Hypothalamus (tissue), 51 donors: Measurements from ENCODE around the gene WDR76.
"Not testable (repeated sequence)": the region's sequence is repeated elsewhere in the genome, so short reads cannot be mapped to it uniquely, and the experiment has no call there.

Experiments
- DNase-seq, 51 donors: peaks; one replicate each; lab custom pipeline; 2025; lab: John Stamatoyannopoulos, UW

Gene WDR76

DNA sequence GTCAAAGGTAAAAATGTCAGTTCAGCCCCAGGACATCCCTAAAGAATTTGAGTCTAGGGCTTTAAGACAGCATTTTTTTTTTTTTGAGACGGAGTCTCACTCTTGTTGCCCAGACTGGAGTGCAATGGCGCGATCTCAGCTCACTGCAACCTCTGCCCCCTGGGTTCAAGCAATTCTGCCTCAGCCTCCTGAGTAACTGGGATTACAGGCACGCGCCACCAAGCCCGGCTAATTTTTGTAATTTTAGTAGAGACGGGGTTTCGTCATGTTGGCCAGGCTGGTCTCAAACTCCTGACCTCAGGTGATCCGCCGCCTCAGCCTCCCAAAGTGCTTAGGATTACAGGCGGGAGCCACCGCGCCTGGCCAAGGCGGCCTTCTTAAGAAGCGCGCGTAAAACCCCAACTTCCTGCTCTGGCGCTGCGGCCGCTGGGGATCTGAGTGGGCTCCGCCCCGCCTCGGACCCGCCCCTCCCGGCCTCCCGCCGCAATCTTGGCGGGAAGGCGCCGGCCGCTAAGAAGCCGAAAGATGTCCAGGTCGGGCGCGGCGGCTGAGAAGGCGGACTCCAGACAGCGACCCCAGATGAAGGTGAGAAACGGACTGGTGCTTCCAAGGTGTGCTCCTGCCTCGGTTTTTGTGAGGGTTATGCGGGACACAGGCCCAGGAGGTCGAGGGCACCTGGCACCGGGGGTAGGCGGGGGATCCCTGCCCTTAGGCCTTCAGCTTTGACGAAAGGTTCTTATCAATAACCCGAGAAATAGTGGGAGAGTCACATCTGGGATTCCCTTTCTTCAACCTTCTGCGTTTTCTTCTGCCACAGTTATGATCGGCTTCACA is at the start of gene WDR76:
TSS of gene WDR76 (plus strand) at position 495 of the 834 bp plus-strand sequence. CDS start at position 526, 31 bp downstream.
- DNase-seq, result peak in 40 of 51 donors; percentile 3 to 54 (median 26)

DNA sequence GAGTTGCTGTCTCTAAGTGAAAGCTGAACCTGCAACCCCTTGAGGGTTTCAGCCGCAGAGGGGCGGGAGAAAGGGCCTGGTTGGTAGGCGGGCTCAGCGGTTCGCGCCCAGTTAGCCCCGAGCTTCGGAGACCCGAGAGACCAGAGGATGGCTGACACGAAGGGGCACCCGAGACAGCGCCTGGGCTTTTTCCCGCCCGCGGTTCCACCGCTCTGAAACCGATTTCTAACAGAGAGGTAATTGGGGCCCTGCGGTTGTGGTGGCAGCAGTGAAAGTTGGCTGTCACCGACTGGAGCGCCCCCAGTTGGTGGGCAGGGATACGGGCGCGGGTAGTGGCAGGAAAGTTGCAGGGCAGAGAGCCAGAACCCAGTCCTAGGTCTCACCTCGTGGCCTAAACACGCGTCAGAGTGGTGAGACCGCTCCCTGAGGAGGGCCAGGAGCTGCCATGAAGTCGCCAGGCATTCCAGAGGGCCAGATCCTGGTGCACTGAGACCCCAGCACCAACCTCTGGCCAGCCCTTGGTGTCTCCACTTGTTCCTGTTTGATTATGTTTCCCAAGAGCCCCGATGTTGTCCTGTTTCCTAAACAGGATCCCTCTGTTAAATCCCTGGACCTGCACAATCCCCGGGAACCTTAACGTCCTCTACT is 49.4 kb upstream of the WDR76 start:
- DNase-seq, result peak in 44 of 51 donors; percentile 22 to 77 (median 57)

DNA sequence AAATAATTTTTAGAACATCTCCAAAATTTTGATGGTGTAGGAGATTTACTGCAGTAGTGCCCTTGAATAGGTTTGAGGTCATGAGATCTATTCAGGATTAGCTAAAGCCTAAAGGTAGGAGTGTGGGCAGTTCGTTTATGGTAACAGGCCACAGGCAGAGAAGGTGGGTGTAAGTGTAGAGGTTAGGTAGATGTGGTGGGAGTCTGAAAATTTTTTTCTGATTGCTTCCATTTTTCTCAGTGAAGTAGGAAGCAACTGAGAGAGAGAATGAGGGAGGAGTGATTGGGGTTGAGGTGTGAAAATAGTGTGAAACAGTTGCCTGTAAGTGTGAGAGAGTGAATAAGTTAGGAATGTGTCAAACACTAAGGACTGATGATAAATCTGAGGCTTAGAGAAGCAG is 47.8 kb upstream of the WDR76 start:
- DNase-seq, result no peak

DNA sequence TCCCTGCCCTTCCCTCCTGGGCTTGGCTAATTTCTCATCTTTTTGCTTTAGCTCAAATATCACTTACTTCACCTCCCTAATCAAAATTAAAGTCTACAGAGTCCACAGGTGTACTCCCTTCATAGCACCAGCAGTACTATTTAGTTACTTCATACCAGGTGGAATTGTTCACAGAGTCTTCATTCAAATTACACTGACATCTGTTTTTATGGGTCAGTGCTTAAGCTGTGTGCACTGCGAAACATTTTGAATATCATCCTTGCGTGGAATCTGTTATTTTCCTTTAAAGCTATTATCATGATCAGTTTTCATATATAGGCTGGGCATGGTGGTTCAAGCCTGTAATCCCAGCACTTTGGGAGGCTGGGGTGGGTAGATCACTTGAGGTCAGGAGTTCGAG is 37.4 kb upstream of the WDR76 start:
- DNase-seq, result no peak

DNA sequence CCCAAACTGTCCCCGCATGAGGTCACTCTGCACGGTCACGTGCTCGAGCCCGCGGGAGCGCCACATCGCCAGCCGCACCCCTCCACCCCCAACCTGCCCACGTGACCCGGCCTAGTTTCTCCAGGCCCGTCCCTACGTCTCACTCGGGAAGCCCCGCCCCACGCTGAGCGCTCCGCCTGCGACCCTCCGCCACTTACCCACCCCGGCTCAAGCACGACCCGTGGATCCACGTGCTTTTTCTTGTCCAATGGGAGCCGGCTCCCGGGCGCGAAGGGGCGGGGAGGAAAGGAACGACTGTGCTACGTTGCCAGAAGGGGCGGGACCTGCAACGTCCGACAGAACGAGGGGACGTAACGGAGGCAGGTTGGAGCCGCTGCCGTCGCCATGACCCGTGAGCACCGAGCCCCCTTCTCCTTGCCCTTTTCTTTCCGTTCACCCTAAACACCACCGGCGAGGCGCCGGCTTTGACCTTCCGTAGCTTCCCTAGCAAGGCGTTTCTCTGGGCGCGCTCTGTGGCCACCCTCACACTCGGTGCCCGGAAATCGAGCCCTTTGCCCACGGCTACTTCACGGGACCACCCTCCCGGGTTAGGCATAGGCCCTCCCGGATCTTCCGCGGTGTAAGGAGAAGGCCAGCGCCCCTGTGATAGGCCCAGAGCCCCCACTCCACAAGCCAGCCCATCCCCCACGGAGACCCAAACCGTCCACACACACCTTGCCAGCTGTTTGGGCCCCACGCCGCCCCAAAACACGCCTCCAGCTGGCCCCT is 34.6 kb upstream of the WDR76 start, which contains the start of gene SERF2:
TSS of gene SERF2 (plus strand) at position 328 of the 768 bp plus-strand sequence. CDS start at position 385, 57 bp downstream.
- peak; percentile 93 to 100 (median 100) for DNase-seq

DNA sequence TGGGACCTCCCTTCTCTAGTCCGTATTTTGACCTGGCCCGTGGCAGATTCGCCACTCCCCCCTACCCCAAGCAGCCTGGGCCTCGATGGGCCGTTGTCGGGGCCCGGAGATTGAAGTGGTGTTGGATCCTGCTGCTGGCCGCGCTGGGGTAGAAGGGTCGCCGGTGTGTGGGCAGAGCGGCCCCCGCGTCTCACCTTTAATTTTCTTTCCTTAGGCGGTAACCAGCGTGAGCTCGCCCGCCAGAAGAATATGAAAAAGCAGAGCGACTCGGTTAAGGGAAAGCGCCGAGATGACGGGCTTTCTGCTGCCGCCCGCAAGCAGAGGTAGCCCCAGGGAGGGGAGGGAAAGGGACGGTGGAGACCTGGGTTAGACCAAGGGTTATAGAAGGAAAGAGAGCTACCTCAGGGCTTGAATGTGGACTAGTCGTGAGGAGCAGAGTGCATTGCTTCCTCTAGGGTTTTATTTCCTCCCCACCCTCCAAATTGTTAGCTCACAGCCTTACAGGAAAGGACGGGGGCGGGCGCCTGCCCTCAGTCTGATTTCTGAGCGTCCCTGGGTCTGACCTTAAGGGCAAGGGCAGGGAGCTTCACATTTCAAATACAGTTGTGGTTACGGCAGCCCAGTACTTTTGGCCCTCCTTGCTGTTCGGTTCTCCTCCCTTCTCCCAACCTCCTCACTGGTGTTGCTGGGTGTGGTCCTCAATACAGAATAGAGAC is 33.9 kb upstream of the WDR76 start:
- peak in 2 of 51 donors; percentile 4 to 50 for DNase-seq

DNA sequence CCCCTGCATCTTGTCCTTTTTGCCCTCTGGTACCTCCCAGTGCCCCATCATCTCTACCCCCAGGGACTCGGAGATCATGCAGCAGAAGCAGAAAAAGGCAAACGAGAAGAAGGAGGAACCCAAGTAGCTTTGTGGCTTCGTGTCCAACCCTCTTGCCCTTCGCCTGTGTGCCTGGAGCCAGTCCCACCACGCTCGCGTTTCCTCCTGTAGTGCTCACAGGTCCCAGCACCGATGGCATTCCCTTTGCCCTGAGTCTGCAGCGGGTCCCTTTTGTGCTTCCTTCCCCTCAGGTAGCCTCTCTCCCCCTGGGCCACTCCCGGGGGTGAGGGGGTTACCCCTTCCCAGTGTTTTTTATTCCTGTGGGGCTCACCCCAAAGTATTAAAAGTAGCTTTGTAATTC is 33.2 kb upstream of the WDR76 start:
- peak in 1 of 51 donors; percentile 7 for DNase-seq

DNA sequence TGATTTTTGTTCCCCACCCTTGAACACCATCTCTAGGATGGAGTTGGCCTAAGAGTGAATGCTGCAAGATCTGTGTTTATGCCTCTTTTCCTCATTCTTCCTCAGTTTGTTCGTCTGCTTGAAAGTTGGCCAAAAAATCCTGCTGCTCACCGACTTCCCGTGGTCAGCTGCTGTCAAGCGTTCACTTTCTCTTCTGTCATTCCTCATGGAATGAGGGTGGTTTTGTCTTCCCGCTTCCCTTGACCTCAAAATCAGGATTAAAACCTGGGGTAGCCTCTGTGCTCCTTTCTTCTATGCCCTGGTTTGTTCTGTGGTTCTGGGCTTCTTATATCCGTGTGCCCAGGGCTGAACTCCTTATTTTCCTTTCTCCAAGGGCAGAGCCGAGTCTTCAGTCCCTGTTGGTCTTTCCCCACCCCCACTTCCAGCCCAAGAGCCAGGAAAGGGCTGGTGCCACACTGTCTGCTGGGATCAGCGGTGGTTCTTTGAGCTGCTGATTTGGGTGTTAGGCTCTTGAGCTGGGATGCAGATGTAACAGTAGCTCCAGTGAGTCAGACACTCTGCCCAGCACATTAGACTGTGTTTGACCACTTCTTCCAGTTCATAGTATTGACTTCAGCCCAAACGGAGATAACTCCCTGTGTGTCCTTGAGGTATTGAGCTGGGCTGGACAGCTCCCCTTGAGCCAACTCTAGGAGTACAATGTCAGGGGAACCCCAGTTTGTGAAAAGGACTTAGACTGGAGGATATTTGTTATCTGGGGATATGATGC is 32.3 kb upstream of the WDR76 start:
- no peak for DNase-seq

DNA sequence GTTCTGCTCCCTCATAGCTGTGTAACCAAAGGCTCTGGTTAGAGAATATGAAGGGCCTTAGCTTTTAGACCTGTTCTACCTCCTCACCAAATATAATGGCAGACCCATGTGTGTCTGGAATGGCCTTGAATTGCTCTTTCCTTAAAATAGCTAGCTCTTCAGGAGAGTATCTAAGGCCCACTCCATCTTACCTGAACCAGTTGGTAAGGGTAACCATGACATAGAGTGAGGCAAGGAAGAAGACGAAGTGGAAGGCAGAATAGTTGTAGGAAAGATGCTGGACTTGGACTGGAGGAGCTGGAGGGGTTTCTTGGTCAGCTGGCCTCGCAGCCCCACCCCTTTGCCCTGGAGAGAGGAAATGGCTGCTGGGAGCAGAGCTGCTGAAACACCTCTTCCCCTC is 31.6 kb upstream of the WDR76 start:
- DNase-seq, result no peak

DNA sequence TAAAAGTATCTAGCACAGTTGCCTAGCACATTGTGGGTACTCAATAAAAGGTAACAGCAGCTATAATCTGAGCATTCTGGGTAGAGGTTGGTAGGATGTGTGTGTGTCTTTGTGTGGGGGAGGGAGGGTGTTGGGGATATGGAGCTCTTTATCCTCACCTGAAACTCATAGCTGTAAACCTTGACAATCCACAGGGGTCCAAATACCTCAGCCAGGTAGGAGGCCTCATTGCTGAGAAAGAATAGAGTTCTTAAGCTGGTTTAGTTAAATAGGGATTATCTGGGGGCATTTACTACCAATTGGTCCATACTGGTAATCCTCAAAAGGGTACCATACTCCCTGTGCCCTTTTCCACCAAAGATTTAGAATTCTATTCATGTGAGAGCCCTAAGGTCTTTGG is 30.8 kb upstream of the WDR76 start:
- no peak for DNase-seq

DNA sequence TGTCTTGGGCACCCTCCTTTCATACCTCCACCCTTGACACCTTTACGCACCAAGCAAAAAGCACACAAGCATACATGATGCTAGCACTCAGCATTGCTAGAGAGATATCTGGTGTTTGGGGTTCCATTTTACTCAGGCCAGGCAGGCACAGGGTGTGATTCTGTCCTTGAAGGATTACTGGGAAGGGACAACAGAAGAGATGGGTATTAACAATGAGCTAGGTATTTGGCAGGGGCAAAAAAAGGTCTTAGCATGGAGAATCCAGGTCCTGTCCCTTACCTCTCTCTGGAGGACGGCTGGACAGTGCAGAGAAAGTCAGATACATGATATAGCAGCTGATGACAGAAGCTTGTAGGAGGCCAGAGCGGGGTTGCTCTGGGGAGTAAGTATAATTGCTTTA is 30.2 kb upstream of the WDR76 start:
- DNase-seq, result no peak

DNA sequence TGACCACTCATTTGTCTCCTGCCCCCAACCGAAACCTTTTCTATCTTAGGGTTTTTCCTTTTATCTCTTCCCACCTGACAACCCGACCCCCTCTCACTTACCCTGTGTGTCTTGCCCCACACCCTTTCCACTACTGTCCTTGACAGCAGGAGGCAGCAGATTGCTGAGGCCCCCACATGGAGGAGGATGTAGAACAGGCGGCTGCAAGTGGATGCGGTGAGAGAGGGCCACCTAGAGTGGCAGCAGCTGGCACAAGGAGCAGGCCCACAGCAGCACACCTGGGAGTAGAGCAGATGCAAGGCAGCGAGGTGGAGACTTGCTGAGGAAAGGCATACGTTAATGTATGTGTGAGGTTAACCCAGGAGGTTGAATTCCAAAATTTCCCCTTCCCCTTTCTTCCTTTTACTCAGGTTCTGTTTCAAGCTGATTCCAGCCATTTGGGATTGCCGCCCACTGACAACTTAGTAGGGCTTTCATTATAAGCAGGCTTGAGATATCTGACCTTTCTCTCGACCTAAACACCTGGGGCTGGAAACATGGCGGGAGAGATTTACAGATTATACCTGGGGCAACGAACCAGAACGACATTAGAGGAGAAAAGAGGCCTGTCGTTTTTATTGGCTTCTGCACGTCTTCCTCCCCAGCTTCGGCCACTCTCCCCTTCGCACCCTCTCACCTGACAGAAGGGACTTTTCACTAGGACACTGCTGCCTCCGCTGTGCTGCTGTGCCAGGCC is 27.4 kb upstream of the WDR76 start:
- DNase-seq, result peak in 1 of 51 donors; percentile 11

DNA sequence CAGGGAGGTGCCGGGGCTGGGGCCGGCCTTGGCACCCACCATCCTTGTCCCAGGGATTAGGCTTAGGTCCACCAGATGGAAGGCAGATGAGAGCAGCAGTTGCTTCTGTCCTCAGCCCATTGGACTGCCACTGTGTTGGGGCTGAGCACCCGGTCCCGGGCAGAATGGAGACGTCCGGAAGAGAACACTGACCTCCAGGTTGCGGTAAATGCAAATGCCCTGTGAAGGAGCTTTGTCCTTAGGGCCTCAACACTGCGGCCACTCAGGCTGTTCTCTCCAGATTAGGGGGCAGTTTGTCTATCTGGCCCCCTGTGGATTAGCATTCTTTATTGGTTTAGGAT is 26.9 kb upstream of the WDR76 start, which contains the start of gene SERINC4:
TSS of gene SERINC4 (minus strand) at position 276 of the 341 bp plus-strand sequence. CDS start at position 42, 234 bp downstream.
- peak in 3 of 51 donors; percentile 13 to 51 (median 24) for DNase-seq

DNA sequence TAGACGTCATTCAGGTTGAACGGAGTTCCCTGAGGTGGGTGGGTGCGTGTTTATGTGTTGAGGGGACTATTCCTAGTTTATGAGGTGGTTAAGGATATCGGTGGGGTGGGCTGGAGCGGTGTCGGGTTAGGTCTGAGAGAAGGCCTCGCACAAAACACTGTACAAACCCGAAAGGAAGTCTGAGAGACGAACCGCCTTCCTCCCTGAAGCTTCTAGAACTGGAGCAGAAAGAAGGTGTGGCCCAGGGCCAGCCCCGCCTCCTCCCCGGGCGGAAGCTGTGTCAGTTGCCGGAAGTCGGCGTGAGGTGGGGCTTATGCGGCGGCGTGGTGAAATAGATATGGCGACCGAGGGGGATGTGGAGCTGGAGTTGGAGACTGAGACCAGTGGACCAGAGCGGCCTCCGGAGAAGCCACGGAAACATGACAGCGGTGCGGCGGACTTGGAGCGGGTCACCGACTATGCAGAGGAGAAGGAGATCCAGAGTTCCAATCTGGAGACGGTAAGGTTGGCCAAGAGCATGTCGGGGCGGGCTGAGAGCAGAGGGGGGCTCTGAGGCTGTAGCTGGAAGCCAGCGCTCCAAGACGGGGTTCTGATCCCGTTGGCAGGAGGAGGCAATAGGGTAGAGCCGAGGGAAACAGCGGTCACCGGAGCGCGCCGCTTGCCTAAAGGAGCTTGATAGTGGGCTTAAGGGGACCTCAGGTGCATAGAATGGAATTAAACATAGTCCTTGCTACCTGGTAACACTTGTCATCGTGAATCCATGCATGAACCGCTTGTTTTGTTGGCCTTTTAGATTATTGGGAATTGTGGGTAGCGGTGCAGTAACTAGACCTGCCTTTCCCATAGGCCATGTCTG is 26.3 kb upstream of the WDR76 start, which contains the start of gene HYPK:
TSS of gene HYPK (plus strand) at position 314 of the 856 bp plus-strand sequence. CDS start at position 338, 24 bp downstream.
- DNase-seq, result peak; percentile 42 to 96 (median 88)

DNA sequence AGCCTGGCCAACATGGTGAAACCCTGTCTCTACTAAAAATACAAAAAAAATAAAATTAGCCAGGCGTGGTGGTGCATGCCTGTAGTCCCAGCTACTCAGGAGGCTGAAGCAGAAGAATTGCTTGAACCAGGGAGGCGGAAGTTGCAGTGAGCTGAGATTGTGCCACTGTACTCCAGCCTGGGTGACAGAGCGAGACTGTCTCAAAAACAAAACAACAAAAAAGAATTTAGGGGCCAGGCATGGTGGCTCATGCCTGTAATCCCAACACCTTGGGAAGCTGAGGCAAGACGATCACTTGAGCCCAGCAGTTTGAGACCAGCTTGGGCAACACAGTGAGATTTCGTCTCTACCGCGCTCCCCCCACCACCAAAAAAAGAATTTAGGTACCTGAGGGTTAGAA is 24.1 kb upstream of the WDR76 start:
- not testable (repeated sequence) for DNase-seq

DNA sequence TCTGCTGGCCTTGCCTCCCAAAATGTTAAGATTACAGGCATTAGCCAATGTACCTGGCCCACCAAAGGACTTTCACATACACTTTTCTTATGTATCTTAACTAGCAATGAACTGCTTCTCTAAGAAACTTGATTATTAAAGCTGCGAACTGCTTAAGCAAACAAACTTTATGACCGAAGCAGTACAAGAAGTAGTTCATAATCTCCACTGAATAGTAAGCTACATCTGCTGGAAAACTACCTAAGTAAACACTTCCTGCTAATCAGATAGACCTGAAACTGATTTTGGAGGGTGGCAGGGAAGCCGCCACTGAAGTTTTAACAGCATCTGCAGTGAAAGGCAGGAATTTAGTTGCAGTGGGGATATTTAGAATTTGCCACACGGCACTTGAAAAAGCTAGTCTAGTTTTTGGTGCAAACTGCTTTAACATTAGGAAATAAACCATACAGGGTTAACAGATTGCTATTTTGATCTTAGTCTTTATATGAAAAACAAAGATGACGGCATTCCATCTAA is 18.3 kb upstream of the WDR76 start:
- DNase-seq, result no peak

DNA sequence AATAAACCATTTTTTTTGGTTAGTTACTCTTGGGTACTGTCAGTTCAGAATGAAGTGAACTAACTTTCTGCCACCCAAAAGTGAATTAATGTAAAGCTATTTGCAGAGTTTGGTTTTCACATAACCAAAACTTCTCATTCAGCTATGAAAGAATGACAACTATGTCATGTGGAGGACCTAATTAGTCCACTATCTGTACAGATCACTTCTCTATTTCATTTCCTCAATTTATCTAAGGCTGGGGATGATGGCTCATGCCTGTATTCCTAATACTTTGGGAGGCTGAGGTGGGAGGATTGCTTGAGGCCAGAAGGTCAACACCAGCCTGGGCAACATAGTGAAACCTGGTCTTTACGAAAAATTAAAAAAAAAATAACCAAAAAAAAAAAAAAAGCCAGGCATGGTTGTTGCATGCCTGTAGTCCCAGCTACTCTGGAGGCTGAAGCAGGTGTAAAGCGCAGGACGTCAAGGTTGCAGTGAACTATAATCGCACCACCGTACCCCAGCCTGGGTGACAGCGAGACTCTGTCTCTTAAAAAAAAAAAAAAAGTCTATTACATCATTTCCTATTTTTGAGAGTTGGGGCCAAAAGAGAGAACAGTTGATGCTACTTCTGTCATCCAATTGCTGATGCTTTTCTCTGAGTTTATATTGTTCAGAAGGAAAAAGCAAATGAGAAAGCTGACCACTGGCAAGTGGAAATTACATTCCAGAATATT is 17.7 kb upstream of the WDR76 start:
- no peak for DNase-seq
